HG03354 (cell line): ENCODE data around the gene BCL6.

ENCODE experiments used
- ATAC-seq: cut with Tn5 transposase; IDR thresholded peaks from one replicate; pipeline ENCODE4 v1.9.1; 2021; ENCODE audit warnings: mild to moderate bottlenecking; ENCODE audit not compliant: unreplicated experiment, poor library complexity, severe bottlenecking

BCL6 gene

DNA sequence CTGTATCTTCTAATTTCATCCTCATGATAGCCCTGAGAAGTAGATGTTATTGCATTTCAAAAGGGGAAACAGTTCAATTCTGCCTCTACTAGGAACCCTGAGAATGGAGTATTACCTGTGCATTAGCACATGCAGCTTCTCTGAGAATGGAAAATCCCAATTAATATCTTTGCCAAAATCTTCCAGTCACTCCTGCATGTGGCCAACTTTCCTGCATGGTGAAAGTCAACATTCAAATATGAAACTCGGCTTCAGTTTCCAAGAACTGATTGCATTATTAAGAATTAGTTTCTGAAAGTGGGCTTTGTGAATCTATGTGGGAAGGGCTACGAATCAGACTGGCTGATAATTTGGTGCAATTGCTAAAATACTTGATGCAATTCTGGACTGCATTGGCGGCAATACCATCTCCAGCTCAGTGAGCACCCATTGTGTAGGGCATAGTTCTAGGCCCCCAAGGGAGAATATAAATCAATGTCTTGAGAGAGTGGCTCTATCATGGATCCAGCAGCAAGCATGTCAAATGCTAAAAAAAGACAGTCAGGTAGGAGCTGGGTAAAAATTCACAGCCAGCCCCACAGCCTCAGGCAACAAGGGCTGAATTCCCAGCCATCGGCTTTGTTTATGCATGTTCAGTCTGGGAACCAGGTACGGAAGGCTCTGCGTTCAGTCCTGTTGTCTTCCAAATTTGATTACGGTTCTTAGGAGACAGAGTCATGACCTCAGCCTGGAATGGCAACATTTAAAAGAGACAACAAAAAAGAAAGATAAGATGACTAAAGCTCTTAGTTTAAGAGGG, 18.8 kb upstream of the BCL6 start:
- no peak for ATAC-seq

GRCh38 chr3:187762792-187763191, 17.5 kb upstream of the BCL6 start:
- no peak for ATAC-seq

GRCh38 chr3:187759601-187760000, 14.3 kb upstream of the BCL6 start:
- ATAC-seq: no peak

DNA sequence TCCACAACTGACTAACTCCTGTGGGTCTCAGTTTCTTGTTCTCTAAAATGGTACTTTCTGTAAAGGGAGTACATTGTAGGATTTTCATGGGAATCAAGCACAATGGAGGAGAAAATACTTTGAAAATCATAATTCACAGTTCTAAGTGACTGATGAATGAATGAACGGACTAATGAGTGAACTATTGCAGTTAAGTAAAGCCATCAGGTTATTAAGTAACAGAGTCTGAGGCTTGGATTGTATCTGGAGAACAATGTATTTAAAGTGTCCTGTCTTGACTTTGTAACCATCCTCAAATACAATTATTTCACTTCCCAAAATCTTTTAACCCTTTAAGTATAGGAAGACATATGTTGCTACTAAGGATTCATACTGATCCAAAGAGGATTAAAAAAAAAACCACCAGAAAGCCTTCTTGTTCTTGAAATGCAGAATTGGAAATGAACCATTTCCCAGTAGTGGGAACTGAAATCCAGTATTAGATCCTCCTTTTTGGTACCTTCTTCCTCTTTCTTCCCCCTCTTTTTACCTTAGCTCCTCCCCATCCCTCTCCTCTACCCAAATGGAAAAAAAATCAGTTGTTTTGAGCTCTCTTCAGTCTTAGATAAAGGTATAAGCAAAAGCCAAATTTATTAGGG, 13.2 kb upstream of the BCL6 start:
- ATAC-seq: no peak

- no peak for ATAC-seq
Observed at GRCh38 chr3:187753516-187753915, 8.2 kb upstream of the BCL6 start.

- ATAC-seq: no peak
Observed at GRCh38 chr3:187750513-187751123, 5.3 kb upstream of the BCL6 start.

GRCh38 chr3:187750006-187750512, 4.8 kb upstream of the BCL6 start:
- ATAC-seq: no peak

DNA sequence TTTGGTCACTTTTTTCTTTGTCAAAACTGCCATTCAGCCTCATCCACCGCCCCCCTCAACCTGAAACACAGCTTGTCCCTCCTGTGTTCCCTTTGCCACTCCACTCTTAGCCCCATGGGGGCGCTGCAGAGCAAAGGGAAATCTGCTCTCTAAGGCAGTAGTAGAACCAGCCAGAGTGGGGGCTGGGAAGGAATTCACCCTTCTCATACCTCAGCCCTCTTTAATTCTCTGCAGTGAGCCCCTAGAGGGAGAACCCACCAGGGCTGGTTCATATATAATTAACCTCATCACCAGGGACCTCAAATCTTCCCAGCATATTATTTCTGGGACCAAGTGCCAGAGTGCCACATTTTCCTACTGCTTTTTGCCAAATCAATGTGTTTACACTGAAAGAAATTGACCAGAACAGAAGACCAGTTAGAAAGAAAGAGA, 2.8 kb upstream of the BCL6 start:
- ATAC-seq: peak; percentile 49

GRCh38 chr3:187747506-187747905, 2.2 kb upstream of the BCL6 start:
- ATAC-seq: no peak

GRCh38 chr3:187746442-187747281, 1.4 kb upstream of the BCL6 start:
- no peak for ATAC-seq

- no peak for ATAC-seq
Observed at GRCh38 chr3:187746059-187746441, 782 bp upstream of the BCL6 start.

DNA sequence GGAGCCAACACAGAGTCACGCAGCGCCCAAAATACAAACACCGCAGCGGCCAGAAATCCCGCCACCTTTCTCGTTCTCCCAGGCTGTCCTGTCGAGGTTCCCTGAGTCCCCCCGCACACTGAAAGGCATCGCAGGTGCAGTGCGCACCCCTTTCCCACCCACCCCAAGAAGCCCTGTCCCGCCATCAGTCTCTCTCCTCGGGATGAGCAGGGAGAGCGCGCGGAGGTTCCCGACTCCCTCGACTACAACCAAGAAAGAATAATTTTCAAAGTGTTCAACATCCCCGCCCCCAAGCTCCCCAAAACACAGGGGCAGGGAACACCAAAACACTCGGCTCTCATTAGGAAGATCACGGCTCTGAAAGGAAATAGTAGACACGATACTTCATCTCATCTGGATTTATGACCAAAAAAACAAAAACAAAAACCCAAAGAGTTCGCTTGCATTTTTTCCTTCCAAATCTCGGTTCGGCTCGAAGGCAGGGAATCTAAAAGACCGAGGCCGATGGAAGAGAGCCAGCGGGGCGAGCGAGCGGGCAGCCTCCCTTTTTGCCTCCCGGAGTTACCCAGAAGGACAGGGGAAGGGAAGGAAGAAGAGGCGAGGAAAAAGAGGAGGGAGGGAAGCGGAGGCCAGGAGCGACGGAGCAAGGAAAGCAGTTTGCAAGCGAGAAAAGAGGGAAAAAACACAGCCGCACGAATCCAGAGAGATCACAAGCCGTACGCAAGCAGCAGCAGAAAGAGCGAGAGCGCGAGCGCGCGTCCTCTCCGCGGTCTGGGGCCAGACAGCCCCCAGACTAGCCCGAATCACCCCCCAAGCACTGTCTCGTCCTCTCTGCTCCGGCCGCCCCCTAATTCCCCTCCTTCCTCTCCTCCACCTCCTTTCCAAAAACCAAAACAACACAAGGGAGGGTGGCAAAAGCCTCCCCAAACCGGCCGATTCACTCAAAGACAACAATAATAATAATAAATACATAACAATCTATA, 808 bp downstream of the BCL6 start:
- ATAC-seq: no peak

DNA sequence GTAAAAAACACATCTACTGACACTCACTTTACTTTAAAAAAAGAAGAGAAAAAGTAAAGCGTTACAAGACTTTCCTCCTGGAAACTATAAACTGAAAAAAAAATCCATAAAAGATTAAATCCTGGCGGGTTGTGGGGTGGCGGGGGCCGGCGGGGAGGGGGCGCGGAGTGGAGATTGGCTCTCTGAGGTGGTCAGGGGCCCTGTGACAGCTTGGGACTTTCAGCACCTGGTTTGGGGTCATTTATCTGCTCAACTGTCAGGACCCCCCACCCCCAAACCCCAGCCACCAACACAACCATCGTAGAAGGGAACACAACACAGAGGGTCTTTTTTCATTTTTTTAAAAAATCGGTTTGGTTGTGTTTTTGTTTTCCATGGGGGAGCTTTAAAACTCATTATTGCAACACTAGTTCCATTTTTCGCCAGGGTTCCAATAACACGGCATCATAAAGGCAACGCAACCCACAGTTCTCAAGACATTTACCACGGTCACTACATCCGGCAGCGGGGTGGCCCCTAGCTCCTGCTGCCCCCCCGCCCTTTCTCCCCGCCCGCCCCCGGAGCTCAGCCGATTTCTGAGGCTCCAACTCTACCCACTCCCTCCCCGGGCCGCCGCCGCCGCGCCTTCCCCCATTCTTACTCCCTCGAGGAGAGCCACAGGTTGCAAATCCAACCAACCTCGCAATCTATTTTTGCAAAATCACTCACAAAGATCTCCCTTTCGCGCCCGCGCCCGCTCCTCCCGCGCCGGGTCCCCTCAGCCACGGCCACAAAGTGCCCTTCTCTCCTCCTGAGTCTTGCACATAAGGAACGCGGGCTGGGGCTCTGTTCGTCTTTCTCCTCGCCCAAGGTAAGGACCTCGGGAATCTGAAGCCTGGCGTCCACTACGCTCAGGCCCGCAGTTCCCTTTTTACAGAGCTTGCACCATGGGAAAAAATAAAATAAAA, 1.8 kb downstream of the BCL6 start:
- ATAC-seq: no peak

DNA sequence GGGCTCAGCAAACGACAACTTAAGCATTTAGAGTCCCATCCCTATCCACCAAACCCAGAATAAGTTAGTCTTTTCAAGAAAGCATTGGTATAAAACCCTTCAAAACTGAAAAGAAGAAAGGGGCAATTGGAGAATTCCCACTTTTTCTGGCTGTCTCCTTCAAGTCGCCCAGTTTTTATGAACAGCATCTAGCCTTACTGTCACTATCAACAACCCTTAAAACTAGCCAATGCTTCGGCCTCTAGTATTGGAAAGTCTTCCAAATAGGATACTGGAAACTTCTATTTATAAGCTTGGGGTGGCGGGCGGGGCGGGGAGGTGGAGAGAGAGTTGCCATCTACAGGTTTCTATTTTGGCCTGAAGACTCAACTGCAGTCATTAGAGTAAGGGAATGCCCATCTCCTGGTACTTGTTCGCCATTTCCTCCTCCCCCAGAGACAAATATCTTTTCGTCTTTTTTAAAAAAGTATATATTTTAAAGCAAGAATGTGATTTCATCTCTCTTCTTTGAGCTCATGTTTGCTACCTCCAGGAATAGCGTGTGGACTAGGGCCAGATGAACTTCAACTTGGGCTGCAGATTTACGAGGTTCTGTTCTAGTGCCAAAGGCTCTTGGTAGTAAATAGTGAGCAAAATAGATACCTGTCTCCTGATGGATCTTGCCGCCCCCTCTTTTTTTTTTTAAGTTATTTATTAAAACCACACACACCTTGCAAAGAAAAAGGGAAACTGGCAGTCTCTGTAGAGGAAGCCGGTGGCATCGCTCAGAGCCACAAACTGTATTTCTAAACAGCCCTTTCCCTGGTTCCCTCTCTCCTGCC, 2.7 kb downstream of the BCL6 start:
- no peak for ATAC-seq

- no peak for ATAC-seq
Observed at GRCh38 chr3:187741403-187742350, 3.6 kb downstream of the BCL6 start.
